Common myeloid progenitor, CD34-positive (primary cell): ENCODE results near the gene MTX2.

Experiments used
- CTCF ChIA-PET: fragments of 350-600 bp; sonication (Branson Sonifier 250); formaldehyde crosslinking; loops from one replicate; lab custom pipeline; 2021; ENCODE audit warnings: antibody characterized with exemption; lab: Charles Lee
- POLR2A ChIA-PET: fragments of 350-600 bp; sonication (Branson Sonifier 250); formaldehyde crosslinking; loops from one replicate; lab custom pipeline; 2021; ENCODE audit warnings: antibody characterized with exemption; lab: Charles Lee
- DNase-seq, 3 donors: peaks; one replicate each; pipeline versions ENCODE4 v3.0.0 to v3.0.0-alpha.2; 2013
- H3K27ac ChIP-seq, 2 experiments: 1 replicate in 1 of 2; 2 replicates in 1 of 2; pipeline ENCODE4 v1.7.0; 2013; ENCODE audit warnings: inconsistent platforms in 2 of 2, low read length in 2 of 2, mild to moderate bottlenecking in 2 of 2, low read depth in 1 of 2, moderate library complexity in 1 of 2; ENCODE audit not compliant: severe bottlenecking in 2 of 2, insufficient read depth in 1 of 2, poor library complexity in 1 of 2
- H3K27me3 ChIP-seq, 5 experiments: replicated peaks in 2 of 5; 1 replicate in 3 of 5; 2 replicates in 2 of 5; pipeline versions ENCODE4 v1.6.1 to v1.7.0; 2013; ENCODE audit warnings: low read length in 4 of 5, mild to moderate bottlenecking in 2 of 5, moderate library complexity in 2 of 5, inconsistent platforms in 1 of 5; ENCODE audit not compliant: insufficient read depth in 5 of 5, control insufficient read depth in 4 of 5
- H3K36me3 ChIP-seq, 4 experiments: 1 replicate in 2 of 4; 2 replicates in 2 of 4; pipeline versions ENCODE4 v1.6.1 to v1.7.0; 2013; ENCODE audit warnings: low read length in 3 of 4, control low read depth in 1 of 4, mild to moderate bottlenecking in 1 of 4; ENCODE audit not compliant: control insufficient read depth in 4 of 4, insufficient read depth in 4 of 4
- H3K4me1 ChIP-seq, 4 experiments: 1 replicate in 3 of 4; 2 replicates in 1 of 4; pipeline versions ENCODE4 v1.6.1 to v1.7.1; 2013; ENCODE audit warnings: low read length in 3 of 4, mild to moderate bottlenecking in 3 of 4, control low read depth in 1 of 4, inconsistent platforms in 1 of 4, moderate library complexity in 1 of 4; ENCODE audit not compliant: control insufficient read depth in 4 of 4, insufficient read depth in 4 of 4; ENCODE audit errors: control extremely low read depth in 1 of 4
- H3K4me3 ChIP-seq, 7 experiments: 1 replicate in 4 of 7; 2 replicates in 3 of 7; pipeline versions ENCODE4 v1.5.1 to v1.7.0; 2013; ENCODE audit warnings: mild to moderate bottlenecking in 7 of 7, low read length in 6 of 7, moderate library complexity in 6 of 7, inconsistent platforms in 2 of 7, low read depth in 2 of 7, control low read depth in 1 of 7; ENCODE audit not compliant: insufficient read depth in 4 of 7, control insufficient read depth in 1 of 7; ENCODE audit errors: extremely low read depth in 1 of 7
- H3K9me3 ChIP-seq, 5 experiments: 1 replicate in 4 of 5; 2 replicates in 1 of 5; pipeline versions ENCODE4 v1.6.1 to v1.7.1; 2013; ENCODE audit warnings: low read length in 4 of 5, mild to moderate bottlenecking in 2 of 5, inconsistent platforms in 1 of 5, low read depth in 1 of 5, moderate library complexity in 1 of 5; ENCODE audit not compliant: control insufficient read depth in 4 of 5, insufficient read depth in 2 of 5; ENCODE audit errors: control extremely low read depth in 1 of 5
- WGBS: methylation state at CpG from one replicate; pipeline ENCODE4 v1.1.5; 2013; ENCODE audit not compliant: insufficient coverage; 5-methylcytosine and 5-hydroxymethylcytosine counted together

The MTX2 gene

GRCh38 chr2:176383836-176384442 lies 114.7 kb downstream of the MTX2 start:
- CTCF ChIA-PET = no interaction called here
- 90% methylated on average over 1 of the region's 3 CpGs for WGBS
- Histone ChIP-seq H3K27ac (no peak overlapping the region), H3K36me3 (no peaks in the 10 kb centered on the region), H3K4me1 (no peaks in the 10 kb centered on the region), H3K4me3 (no peak overlapping the region), H3K27me3 (peaks cover 0 to under 1% (median 0%) of the 10 kb centered on the region in 5 experiments), H3K9me3 (peaks cover 0 to 7% (median 3%) of the 10 kb centered on the region in 5 experiments)
- DNase-seq = no peak
- POLR2A ChIA-PET = no interaction called here

- H3K27ac ChIP-seq = no peak overlapping the region
- H3K4me3 ChIP-seq = no peak overlapping the region
- peaks cover 0 to 3% (median 1%) of the 10 kb centered on the region in 5 experiments for H3K27me3 ChIP-seq
- H3K9me3 ChIP-seq = peaks cover 0 to 3% (median 0%) of the 10 kb centered on the region in 5 experiments
- CTCF ChIA-PET = interaction anchor here (1.0 kb wide), 1 partner anchor 239 kb away, joined by 4 read pairs; no protein-coding TSS in a partner anchor
- 100% methylated on average over 1 of the region's 2 CpGs for WGBS
- no peaks in the 10 kb centered on the region for H3K36me3 ChIP-seq
- DNase-seq = no peak
- POLR2A ChIA-PET = no interaction called here
- H3K4me1 ChIP-seq = no peaks in the 10 kb centered on the region
Measured at GRCh38 chr2:176385219-176385759, 116.0 kb downstream of the MTX2 start.

- H3K27ac ChIP-seq = no peak overlapping the region
- ChIA-PET POLR2A (no interaction called here), CTCF (interaction anchor here (1.0 kb wide), 1 partner anchor 239 kb away, joined by 4 read pairs; no protein-coding TSS in a partner anchor)
- peaks cover 0 to 3% (median 0%) of the 10 kb centered on the region in 5 experiments for H3K9me3 ChIP-seq
- no peaks in the 10 kb centered on the region for H3K36me3 ChIP-seq
- no peak overlapping the region for H3K4me3 ChIP-seq
- no peak for DNase-seq
- H3K4me1 ChIP-seq = no peaks in the 10 kb centered on the region
- WGBS = 52% methylated on average over 2 of the region's 2 CpGs
- peaks cover 0 to 3% (median 1%) of the 10 kb centered on the region in 5 experiments for H3K27me3 ChIP-seq
Measured at GRCh38 chr2:176385838-176386237, 116.6 kb downstream of the MTX2 start.
